HL-60 (cell line): ENCODE measurements around the gene TAL1.
A peak's percentile ranks its signal among the peaks of the same experiment; 100 is the strongest.

ENCODE experiments used
- DNase-seq, 2 experiments: peaks; one replicate each; pipeline ENCODE4 v3.0.0-alpha.2; 2010 to 2020; ENCODE audit warnings: low read depth in 1 of 2, low spot score in 1 of 2
- H3K27ac ChIP-seq: fragments of 250-450 bp; sonication (Bioruptor Pico); replicated peaks from 2 replicates; pipeline ENCODE4 v1.5.1; 2020; ENCODE audit warnings: mild to moderate bottlenecking, moderate library complexity
- H3K27me3 ChIP-seq: fragments of 250-450 bp; sonication (Bioruptor Pico); 2 replicates; pipeline ENCODE4 v1.5.1; 2021; ENCODE audit warnings: mild to moderate bottlenecking, moderate library complexity; ENCODE audit not compliant: insufficient read depth, poor library complexity, severe bottlenecking
- H3K4me3 ChIP-seq: replicated peaks from 2 replicates; pipeline ENCODE4 v1.5.1; 2011; ENCODE audit warnings: mild to moderate bottlenecking, control low read depth, low read length; ENCODE audit not compliant: insufficient read depth
- GABPA ChIP-seq: IDR thresholded peaks from 2 replicates; pipeline ENCODE4 v1.6.1; 2012; ENCODE audit warnings: low read depth
- POLR2AphosphoS5 ChIP-seq: IDR thresholded peaks from 2 replicates; pipeline ENCODE4 v1.6.1; 2012; ENCODE audit warnings: low read depth
- SPI1 ChIP-seq: IDR thresholded peaks from 2 replicates; pipeline ENCODE4 v1.6.1; 2012; ENCODE audit warnings: low read depth, mild to moderate bottlenecking, borderline replicate concordance
- TF ChIP-seq, protein P1 (sequence below): IDR thresholded peaks from one replicate; pipeline ENCODE4 v1.5.1; 2011; ENCODE audit warnings: low read length, control low read depth, inconsistent platforms; ENCODE audit not compliant: insufficient read depth
- TF ChIP-seq, protein P2 (sequence below): IDR thresholded peaks from 2 replicates; pipeline ENCODE4 v1.6.1; 2012; ENCODE audit warnings: low read depth; ENCODE audit not compliant: insufficient replicate concordance

TAL1 gene

DNA sequence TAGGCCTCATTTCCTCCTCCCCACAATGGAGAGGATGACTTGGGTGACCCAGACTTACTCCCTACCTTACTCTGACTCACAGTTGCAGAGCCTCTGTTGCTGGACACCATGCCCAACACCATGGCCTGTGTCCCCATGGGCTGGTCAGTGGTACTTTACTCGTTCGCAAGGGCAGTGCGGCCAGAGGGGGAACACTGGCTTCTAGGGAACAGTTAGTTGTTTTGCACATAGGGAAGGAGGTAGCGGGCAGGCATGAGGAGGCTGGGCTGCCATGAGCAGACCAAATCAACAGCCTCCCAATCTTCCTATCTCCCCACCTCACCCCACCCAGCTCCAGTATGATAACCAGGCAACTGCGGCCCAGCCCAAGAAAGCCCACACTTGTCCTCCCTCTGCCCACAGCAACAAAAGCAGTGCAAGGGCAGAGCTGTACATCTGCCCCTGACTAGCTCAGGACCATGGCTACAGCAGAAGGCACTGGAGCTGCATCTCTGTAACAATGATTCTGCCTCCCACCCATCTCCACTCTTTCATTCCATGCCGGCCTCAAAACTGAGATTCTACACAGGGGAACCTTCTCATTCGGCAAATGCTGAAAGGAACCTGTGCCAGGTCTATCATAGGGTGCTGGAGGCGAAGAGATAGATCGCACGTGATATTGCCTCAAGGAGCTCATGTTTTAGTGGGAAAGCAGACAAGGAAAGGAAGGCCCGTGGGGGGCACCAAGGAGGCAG, 18.6 kb downstream of the TAL1 start:
- Histone ChIP-seq H3K27ac (no peak overlapping the region), H3K4me3 (no peak overlapping the region), H3K27me3 (peaks cover 2% of the 10 kb centered on the region)
- TF ChIP-seq POLR2AphosphoS5: no peak
- TF ChIP-seq, protein P1, sequence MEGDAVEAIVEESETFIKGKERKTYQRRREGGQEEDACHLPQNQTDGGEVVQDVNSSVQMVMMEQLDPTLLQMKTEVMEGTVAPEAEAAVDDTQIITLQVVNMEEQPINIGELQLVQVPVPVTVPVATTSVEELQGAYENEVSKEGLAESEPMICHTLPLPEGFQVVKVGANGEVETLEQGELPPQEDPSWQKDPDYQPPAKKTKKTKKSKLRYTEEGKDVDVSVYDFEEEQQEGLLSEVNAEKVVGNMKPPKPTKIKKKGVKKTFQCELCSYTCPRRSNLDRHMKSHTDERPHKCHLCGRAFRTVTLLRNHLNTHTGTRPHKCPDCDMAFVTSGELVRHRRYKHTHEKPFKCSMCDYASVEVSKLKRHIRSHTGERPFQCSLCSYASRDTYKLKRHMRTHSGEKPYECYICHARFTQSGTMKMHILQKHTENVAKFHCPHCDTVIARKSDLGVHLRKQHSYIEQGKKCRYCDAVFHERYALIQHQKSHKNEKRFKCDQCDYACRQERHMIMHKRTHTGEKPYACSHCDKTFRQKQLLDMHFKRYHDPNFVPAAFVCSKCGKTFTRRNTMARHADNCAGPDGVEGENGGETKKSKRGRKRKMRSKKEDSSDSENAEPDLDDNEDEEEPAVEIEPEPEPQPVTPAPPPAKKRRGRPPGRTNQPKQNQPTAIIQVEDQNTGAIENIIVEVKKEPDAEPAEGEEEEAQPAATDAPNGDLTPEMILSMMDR: no peak
- TF ChIP-seq GABPA: no peak
- no peak for TF ChIP-seq SPI1
- TF ChIP-seq, protein P2, sequence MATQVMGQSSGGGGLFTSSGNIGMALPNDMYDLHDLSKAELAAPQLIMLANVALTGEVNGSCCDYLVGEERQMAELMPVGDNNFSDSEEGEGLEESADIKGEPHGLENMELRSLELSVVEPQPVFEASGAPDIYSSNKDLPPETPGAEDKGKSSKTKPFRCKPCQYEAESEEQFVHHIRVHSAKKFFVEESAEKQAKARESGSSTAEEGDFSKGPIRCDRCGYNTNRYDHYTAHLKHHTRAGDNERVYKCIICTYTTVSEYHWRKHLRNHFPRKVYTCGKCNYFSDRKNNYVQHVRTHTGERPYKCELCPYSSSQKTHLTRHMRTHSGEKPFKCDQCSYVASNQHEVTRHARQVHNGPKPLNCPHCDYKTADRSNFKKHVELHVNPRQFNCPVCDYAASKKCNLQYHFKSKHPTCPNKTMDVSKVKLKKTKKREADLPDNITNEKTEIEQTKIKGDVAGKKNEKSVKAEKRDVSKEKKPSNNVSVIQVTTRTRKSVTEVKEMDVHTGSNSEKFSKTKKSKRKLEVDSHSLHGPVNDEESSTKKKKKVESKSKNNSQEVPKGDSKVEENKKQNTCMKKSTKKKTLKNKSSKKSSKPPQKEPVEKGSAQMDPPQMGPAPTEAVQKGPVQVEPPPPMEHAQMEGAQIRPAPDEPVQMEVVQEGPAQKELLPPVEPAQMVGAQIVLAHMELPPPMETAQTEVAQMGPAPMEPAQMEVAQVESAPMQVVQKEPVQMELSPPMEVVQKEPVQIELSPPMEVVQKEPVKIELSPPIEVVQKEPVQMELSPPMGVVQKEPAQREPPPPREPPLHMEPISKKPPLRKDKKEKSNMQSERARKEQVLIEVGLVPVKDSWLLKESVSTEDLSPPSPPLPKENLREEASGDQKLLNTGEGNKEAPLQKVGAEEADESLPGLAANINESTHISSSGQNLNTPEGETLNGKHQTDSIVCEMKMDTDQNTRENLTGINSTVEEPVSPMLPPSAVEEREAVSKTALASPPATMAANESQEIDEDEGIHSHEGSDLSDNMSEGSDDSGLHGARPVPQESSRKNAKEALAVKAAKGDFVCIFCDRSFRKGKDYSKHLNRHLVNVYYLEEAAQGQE: no peak
- DNase-seq: no peak

DNA sequence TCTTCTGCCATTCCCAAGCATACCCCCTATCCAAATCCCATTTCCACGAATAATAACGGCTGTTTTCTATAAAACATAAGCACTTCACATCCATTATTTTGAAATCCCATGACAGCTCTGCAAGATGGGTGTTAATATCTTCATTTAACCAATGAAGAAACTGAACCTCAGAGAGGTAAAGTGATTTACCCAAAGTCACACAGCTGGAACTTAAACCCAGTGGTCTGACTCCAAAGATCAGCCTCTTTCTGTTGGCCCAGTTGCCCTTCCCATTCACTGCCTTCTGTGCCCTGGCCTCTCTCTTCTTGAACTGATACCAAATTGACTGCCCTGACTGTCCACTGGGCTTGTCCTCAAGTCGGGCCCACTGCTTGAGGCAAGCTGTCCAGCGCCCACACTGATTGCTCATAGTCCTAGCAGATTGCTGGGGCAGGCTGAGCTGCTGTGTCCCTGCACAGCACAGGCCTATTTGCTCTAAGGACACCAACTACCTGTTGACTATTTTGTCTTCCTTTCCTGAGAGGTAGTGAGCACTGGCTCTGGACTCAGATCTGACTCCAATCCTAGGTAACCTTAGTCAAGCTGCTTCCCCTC, 19.3 kb downstream of the TAL1 start:
- peaks cover 2% of the 10 kb centered on the region for H3K27me3 ChIP-seq
- no peak for DNase-seq
- H3K4me3 ChIP-seq: no peak overlapping the region
- H3K27ac ChIP-seq: no peak overlapping the region
- TF ChIP-seq, protein P2: no peak
- TF ChIP-seq GABPA: no peak
- TF ChIP-seq, protein P1: no peak
- TF ChIP-seq POLR2AphosphoS5: no peak
- TF ChIP-seq SPI1: no peak

DNA sequence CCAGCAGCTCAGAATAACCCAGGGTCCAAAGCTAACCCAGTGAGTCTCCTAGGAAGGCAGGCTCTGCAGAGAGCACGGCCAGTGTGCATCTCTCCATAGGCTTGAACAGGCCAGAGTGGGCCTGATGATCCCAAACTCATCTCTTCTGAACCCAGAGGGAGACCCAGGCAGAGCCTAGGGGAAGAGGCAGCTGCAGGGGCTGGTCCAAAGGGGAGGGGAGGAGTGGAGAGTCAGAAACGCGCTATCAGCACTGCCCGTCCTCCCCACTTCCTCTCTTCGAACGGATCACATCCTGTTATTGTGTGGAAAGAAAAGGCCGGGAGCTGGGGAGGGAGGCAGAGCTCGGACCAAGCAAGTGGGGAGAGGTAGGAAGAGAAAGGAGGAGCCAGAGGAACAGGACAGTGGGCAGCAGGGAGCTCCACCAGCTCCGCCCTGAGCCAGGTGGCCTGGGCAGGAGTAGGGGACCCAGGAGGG, 20.2 kb downstream of the TAL1 start:
- TF ChIP-seq GABPA: no peak
- peak; percentile 71 for TF ChIP-seq SPI1
- TF ChIP-seq, protein P1: no peak
- TF ChIP-seq, protein P2: no peak
- TF ChIP-seq POLR2AphosphoS5: no peak
- peak; percentile 9 to 29 for DNase-seq
- H3K27me3 ChIP-seq: peaks cover 2% of the 10 kb centered on the region
- H3K4me3 ChIP-seq: no peak overlapping the region
- no peak overlapping the region for H3K27ac ChIP-seq
